GF-D8 (cell line): ENCODE results near the gene DICER1.

ENCODE experiments used
- DNase-seq: peaks from one replicate; lab custom pipeline; 2025; lab: John Stamatoyannopoulos, UW

Gene DICER1

GRCh38 chr14:95056476-95056875, 100.9 kb downstream of the DICER1 start:
- DNase-seq, result no peak

DNA sequence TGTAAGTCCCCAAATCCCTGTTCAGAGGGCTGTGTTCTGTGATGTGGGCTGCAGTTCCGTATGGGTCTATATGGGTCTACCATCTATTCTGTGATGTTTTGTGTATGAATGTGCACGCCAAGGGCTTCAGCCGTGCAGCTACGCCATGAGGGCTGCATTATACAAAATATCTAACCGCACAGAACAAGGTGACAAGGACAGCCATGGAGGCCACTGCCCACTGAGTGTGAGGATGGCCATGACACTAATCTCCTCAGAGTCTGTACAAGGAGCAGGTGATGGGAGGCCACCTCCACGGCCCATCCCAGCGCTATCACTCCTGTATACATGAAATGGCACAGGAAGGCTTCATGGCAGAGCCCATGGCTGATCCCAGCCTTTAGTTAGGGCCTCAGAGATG, 102.0 kb downstream of the DICER1 start:
- no peak for DNase-seq

GRCh38 chr14:95054346-95055280, 102.7 kb downstream of the DICER1 start:
- no peak for DNase-seq

- no peak for DNase-seq
These were observed 105.2 kb downstream of the DICER1 start for GRCh38 chr14:95052016-95052585.

DNA sequence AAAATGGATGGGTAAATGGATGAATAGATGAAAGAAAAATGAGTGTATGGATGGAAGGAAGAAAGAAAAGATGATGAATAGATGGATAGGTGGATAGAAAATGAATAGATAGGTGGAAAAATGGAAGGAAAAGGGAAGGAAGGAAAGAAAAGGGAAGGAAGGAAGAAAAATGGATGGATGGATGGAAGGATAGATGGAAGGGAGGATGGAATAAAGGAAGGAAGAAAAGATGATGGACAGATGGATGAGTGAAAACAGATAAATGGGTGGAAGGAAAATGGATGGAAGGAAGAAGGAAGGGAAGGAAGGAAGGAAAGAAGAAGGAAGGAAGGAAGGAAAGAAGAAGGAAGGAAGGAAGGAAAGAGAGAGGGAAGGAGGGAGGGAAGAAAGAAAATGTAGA, 107.4 kb downstream of the DICER1 start:
- no peak for DNase-seq

DNA sequence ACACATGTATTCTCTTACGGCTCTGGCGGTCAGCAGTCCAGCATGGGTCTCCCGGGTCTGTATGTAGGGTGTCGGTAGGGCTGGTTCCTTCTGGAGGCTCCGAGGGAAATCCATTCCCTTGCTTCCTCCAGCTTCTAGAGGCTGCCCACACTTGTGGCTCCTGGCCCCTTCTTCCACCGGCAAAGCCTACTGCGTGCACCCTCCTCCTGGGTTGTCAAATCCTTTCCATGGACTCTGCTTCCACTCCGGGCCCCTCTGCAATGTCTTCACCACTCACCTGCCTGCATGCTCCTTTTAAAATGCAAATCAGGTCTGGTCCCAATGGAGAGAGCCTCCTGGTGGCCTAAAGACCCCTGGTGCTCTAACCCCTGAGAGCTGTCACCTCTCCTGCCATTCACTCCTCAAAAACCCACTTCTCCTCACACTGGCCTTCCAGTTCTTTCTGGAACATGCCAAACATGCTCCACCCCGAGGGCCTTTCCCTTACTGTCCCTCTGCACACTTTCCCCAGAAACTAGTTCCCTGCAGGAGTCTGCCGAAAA, 108.5 kb downstream of the DICER1 start:
- no peak for DNase-seq

GRCh38 chr14:95047754-95048153, 109.6 kb downstream of the DICER1 start:
- no peak for DNase-seq

GRCh38 chr14:95046711-95047681, 110.3 kb downstream of the DICER1 start:
- no peak for DNase-seq

DNA sequence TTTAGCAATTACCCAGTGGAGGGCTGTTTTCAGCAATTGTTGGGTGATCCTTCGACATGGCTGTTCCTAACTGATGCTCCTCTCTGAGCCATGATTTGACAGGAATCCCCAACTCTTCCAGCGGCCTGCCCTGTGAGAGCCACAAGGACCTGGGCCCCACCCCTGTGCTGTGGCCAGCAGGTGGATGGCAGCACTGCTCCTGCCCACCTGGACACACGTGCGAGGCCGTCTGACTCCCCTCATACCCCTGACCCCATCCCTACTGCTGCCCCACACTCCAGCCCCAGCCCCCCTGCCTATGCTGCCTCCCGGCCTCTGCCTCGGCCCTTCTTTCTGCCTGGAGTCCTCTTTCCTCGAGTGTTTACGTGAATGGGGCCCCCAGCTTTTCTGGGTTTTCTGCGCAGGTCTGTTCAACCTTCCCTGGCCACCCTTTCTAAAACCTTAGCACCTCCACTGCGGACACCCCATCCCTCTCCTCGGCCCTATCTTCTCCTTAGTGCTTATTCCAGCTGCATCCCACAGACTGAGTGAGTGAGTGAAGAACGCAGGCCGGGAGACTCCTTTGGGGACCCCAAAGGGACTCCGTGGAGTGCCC, 111.4 kb downstream of the DICER1 start:
- DNase-seq, result no peak

- DNase-seq, result no peak
These were observed 112.1 kb downstream of the DICER1 start for GRCh38 chr14:95045106-95045701.

GRCh38 chr14:95044463-95045105, 112.7 kb downstream of the DICER1 start:
- DNase-seq, result no peak

DNA sequence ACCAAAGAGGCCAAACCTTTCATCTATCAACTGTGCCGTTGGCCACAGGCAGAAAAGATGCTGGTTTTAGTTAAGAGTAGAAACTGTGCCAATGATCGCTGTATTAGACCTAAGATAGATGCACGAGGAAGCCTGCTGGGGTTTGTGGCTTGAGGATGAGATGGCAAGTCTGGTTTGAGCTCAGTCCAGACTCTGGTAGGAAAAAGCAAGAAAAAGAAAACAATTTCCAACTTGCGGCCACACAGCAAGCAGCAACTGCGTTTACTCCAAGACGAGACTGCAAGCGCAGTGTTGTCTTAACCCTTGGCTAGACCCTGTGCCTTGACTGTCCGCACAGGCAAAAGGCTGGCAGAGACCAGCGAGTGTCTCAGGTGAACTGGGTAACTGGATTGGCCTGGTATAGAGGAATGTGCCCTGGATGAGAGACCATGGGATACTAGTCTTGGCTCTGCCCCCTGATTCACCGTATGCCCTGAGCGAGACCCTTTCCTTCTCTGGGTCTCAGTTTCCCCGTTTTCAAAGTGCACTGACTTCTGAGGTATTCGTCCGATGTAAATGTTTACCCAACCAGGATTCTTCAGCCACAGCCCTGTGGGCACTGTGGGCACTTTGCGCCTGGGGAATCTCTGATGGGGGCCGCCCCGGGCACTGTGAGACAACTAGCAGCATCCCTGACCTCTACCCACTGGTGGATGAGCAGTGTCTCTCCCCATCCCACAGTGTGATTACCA, 113.4 kb downstream of the DICER1 start:
- DNase-seq, result no peak

- no peak for DNase-seq
These were observed 114.0 kb downstream of the DICER1 start for GRCh38 chr14:95043314-95043713.

- DNase-seq, result no peak
These were observed 115.8 kb downstream of the DICER1 start for GRCh38 chr14:95041477-95042020.

DNA sequence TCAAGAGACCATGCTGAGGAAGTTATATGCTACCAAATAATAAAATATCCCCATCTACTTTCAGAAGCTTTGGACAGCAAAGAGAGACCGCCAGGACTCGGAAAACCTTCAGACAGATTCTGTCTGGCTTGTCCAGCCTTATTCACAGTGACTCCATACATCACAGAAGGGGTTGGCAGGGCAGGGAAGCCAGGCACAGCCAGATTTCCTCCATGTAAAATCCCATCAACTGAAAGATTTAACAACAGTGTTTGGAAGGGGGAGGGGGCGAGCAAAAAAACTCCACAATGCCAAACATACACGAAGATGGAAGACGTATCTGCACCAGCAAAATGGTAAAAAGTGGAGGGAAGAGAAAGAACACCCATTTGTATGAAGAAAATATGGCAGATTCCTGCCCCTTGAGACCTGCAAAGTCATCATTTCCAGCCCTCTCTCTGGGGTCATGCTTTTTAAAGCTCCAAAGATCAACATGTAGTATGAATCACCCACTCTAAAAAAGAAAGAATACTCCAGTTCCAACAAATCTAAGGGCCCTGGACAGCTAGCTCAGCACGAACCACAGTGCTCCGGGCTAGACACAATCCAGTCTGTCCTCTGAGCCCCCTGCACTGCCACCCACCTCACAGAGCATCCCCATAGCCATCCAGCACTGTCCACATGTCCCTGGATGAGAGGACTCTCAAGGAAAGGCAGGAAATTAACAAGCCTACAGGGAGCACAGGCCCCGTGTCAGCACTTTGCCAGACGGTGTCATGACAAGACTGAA, 116.4 kb downstream of the DICER1 start:
- DNase-seq, result no peak

GRCh38 chr14:95039993-95040348, 117.4 kb downstream of the DICER1 start:
- no peak for DNase-seq

GRCh38 chr14:95039259-95039992, 117.9 kb downstream of the DICER1 start:
- DNase-seq, result no peak

DNA sequence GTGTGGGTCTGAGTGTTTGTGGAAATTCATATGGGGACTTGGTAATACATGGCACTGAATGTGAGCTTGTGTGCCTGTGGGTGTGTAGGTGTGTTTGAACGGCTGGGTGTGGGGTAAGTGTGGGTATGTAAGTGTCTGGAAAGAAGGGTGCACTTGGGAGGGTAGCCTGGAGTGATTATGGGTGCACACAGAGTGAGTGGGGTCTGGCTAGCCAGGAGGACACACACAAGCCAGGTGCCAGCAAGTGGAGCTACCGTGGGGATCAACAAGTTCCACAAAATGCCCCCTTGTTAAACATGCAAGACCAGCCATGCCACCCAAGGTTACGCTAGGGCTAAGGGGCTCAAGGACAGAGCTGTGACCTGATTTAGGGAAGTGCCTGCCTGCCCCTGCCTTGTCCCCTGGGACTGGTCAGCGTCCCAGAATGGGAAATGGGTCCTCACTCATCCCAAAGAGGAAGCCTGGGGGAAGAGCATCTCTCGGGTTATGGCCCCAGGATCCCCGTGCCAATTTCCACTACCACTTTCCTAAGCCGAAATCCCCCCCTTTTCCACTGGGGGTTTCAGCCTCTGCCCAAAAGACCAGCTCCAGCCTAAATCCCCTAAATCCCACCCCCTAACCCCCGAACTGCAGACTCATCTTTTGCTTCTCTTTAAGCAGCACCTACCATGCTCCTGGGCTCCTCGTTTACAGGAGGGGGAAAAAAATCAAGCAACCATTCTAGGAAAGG, 118.6 kb downstream of the DICER1 start:
- no peak for DNase-seq
